Activated naive CD8-positive, alpha-beta T cell treated with anti-CD3 and anti-CD28 coated beads, Interleukin-2, amount 50 U/mL, for 24 hours (primary cell): Measurements from ENCODE around the gene ME2.
"Not testable (repeated sequence)": the region's sequence is repeated elsewhere in the genome, so short reads cannot be mapped to it uniquely, and the experiment has no call there.

Source experiments
- ATAC-seq: fragments of 150-1000 bp; cut with Tn5 transposase; one replicate; pipeline ENCODE4 v1.10.0; 2021
- DNase-seq: peaks from one replicate; pipeline ENCODE4 v3.0.0; 2021
- H3K27ac Mint-ChIP-seq: one replicate; pipeline ENCODE4 v1.8.0; 2021; ENCODE audit warnings: mild to moderate bottlenecking, mixed read lengths
- H3K27me3 Mint-ChIP-seq: one replicate; pipeline ENCODE4 v1.8.0; 2021; ENCODE audit warnings: mixed read lengths
- H3K36me3 Mint-ChIP-seq: one replicate; pipeline ENCODE4 v1.8.0; 2021; ENCODE audit warnings: low read depth, mixed read lengths
- H3K4me1 Mint-ChIP-seq: one replicate; pipeline ENCODE4 v1.8.0; 2021; ENCODE audit warnings: mixed read lengths
- H3K4me3 Mint-ChIP-seq: one replicate; pipeline ENCODE4 v1.8.0; 2021; ENCODE audit warnings: mild to moderate bottlenecking, moderate library complexity, mixed read lengths
- H3K9me3 Mint-ChIP-seq: one replicate; pipeline ENCODE4 v1.8.0; 2021; ENCODE audit warnings: mixed read lengths

Gene ME2

DNA sequence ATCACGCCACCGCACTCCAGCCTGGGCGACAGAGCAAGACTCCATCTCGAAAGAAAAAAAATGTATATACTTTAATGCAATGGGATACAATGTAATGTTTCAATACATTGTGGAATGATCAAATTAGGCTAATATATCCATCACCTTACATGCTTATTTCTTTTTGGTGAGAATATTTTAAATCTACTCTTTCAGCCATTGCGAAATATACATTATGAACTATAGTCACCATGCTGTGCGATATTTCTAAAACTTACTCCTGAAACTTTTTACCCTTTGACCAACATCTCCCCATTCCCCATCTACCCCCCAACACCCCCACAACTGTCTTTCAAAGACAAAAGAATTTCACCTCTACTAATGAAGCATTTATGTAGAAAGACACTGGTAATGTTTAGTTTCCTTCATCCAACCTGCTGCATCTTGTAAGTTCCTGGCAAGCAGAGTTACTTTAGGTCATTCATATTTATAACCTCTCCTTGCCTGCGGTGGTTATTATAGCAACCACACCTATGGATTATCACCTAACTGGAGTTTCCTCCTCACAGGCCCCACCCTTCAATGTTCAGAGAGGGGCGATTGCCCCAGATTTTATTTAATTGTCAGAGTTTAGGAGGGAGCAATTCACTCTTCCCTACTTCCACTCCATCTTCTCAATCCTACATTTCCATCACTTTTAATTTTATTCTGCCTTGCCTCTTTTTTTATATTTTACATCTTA, 1.2 kb upstream of the ME2 start:
- H3K27ac Mint-ChIP-seq, result peak overlapping the region; percentile 95
- H3K4me3 Mint-ChIP-seq, result peak overlapping the region; percentile 93
- H3K4me1 Mint-ChIP-seq, result peaks cover 27% of the 10 kb centered on the region
- no peaks in the 10 kb centered on the region for H3K9me3 Mint-ChIP-seq
- H3K27me3 Mint-ChIP-seq, result peaks cover 5% of the 10 kb centered on the region
- H3K36me3 Mint-ChIP-seq, result peaks cover 8% of the 10 kb centered on the region
- ATAC-seq, result no peak
- DNase-seq, result no peak

DNA sequence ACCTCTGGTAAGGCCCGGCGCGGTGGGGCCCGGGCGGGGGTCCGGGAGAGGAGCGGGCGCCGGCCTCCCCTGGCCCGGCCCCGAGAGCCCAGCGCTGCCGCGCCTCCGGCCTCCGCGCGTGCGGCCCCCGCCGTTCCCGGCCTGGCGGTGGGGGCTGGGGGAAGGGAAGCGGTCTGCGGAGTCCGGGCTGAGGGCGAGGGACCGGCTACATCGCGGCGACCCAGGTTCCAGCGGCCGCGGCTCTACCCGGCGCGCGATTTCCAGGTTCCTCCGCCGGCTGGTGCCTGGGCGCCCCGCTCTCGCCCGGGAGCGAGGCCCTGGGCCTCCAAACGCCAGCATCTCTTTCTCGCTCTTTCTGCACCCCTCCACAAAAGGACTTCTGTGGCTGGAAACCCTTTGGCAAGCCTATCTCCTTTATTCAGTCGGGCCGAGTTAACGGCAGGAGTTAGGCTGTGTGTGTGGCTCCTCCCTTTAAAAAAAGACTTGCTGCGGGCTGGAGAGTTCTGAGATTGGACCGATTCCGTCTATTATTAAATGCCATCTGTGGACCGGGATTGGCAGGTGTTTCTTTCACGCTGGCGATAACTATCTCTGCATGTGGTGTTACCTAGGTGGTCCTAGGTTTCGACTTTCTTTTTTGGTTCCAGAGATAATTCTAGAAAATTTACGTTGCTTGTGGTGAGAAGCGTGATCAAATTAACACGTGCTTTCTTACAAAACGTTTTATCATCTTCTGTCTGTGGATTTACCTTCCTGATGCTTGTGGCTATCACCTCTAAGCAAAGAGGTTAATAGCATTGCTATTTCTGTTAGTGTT, 592 bp downstream of the ME2 start:
- ATAC-seq, result peak; percentile 5
- H3K36me3 Mint-ChIP-seq, result peaks cover 16% of the 10 kb centered on the region
- DNase-seq, result peak; percentile 37

DNA sequence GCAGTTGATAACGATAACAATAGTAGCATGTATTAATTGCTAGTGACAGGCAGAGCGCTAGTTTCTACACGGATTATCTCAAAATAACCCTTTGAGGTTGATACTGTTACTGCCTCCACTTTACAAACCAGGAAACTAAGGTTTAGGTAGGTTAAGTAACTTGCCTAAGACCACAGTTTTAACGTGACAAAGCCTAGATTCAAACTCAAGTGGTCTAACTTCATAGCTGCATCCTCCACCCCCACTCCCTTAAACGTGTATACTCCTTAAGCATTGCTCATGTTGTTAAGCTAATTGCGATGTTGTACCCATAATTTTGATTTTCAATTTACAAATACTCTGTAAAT, 1.2 kb downstream of the ME2 start:
- H3K9me3 Mint-ChIP-seq, result no peaks in the 10 kb centered on the region
- DNase-seq, result no peak
- H3K36me3 Mint-ChIP-seq, result peaks cover 16% of the 10 kb centered on the region
- peak overlapping the region; percentile 98 for H3K27ac Mint-ChIP-seq
- ATAC-seq, result no peak
- peaks cover 38% of the 10 kb centered on the region for H3K4me1 Mint-ChIP-seq
- H3K27me3 Mint-ChIP-seq, result no peaks in the 10 kb centered on the region
- H3K4me3 Mint-ChIP-seq, result peak overlapping the region; percentile 93

More for the DNA sequence above, 592 bp downstream of the ME2 start:
- peaks cover 36% of the 10 kb centered on the region for H3K4me1 Mint-ChIP-seq
- H3K27me3 Mint-ChIP-seq, result peaks cover 3% of the 10 kb centered on the region
- H3K4me3 Mint-ChIP-seq, result peak overlapping the region; percentile 93
- H3K9me3 Mint-ChIP-seq, result no peaks in the 10 kb centered on the region
- peak overlapping the region; percentile 98 for H3K27ac Mint-ChIP-seq

DNA sequence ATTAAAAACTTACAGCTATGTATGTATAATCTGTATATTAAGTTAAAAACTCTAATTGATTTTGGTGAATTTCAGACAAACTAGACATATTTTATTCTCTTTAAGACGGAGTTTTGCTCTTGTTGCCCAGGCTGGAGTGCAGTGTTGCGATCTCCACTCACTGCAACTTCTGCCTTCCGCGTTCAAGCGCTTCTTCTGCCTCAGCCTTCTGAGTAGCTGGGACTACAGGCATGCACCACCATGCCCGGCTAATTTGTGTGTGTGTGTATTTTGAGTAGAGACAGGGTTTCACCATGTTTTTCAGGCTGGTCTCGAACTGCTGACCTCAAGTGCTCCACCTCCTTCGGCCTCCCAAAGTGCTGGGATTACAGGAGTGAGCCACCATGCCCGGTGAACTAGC, 2.0 kb downstream of the ME2 start:
- not testable (repeated sequence) for ATAC-seq, H3K27me3 Mint-ChIP-seq, H3K9me3 Mint-ChIP-seq, H3K27ac Mint-ChIP-seq, DNase-seq
- Mint-ChIP-seq H3K4me3 (peak overlapping the region; percentile 64), H3K4me1 (peaks cover 38% of the 10 kb centered on the region), H3K36me3 (peaks cover 16% of the 10 kb centered on the region)

DNA sequence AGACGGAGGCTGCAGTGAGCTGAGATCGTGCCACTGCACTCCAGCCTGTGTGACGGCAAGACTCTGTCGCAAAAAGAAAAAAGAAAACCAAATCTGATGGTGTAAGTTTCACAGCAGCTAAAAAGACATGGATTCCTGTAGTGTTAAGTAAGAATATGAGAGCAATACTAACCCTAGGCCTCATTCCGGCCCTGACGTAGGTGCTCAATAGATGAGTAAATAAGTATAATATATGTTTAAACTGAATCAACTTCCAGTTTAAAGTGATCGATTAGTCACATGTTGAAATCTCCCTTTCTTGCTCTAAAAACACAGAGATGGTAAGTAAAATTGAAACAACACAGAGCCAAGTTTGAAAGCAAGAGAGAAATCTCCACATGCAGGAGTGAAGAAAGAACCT, 8.0 kb downstream of the ME2 start:
- no peak for DNase-seq
- no peak overlapping the region for H3K4me3 Mint-ChIP-seq
- no peaks in the 10 kb centered on the region for H3K9me3 Mint-ChIP-seq
- no peak for ATAC-seq
- H3K27ac Mint-ChIP-seq, result no peak overlapping the region
- H3K36me3 Mint-ChIP-seq, result peaks cover 51% of the 10 kb centered on the region
- H3K27me3 Mint-ChIP-seq, result no peaks in the 10 kb centered on the region
- H3K4me1 Mint-ChIP-seq, result peaks cover 18% of the 10 kb centered on the region

- DNase-seq, result no peak
- Mint-ChIP-seq H3K4me3 (no peak overlapping the region), H3K4me1 (peaks cover 18% of the 10 kb centered on the region), H3K9me3 (peaks cover 11% of the 10 kb centered on the region), H3K36me3 (peaks cover 68% of the 10 kb centered on the region), H3K27ac (no peak overlapping the region), H3K27me3 (no peaks in the 10 kb centered on the region)
- ATAC-seq, result no peak
Observed at GRCh38 chr18:50895350-50896045, 16.6 kb downstream of the ME2 start.

GRCh38 chr18:50896093-50896492, 17.2 kb downstream of the ME2 start:
- no peak for ATAC-seq
- peaks cover 11% of the 10 kb centered on the region for H3K9me3 Mint-ChIP-seq
- no peaks in the 10 kb centered on the region for H3K27me3 Mint-ChIP-seq
- H3K4me3 Mint-ChIP-seq, result no peak overlapping the region
- peaks cover 24% of the 10 kb centered on the region for H3K4me1 Mint-ChIP-seq
- H3K27ac Mint-ChIP-seq, result no peak overlapping the region
- peaks cover 68% of the 10 kb centered on the region for H3K36me3 Mint-ChIP-seq
- DNase-seq, result no peak

DNA sequence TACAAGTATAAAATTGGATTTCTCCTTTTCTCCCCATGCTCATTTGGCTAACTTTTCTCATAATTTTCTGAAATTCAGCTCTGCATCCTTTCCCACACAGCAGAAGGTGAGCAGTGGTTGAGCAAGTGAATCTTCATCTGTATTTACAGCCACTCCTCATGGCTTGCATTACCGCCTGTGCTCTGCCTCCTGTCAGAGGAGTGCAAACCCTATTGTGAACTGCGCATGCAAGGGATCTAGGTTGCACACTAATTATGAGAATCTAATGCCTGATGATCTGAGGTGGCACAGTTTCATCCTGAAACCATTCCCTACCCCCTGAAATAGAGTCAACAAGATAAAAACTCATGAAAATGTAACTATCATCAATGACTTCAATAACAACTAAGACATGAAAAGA, 20.0 kb downstream of the ME2 start:
- DNase-seq (no peak), ATAC-seq (no peak)
- peaks cover 71% of the 10 kb centered on the region for H3K36me3 Mint-ChIP-seq
- H3K27me3 Mint-ChIP-seq, result no peaks in the 10 kb centered on the region
- H3K4me3 Mint-ChIP-seq, result no peak overlapping the region
- H3K27ac Mint-ChIP-seq, result no peak overlapping the region
- H3K4me1 Mint-ChIP-seq, result peaks cover 31% of the 10 kb centered on the region
- H3K9me3 Mint-ChIP-seq, result peaks cover 11% of the 10 kb centered on the region

GRCh38 chr18:50902797-50903196, 23.9 kb downstream of the ME2 start:
- H3K4me1 Mint-ChIP-seq, result peaks cover 35% of the 10 kb centered on the region
- no peaks in the 10 kb centered on the region for H3K27me3 Mint-ChIP-seq
- H3K36me3 Mint-ChIP-seq, result peaks cover 80% of the 10 kb centered on the region
- H3K27ac Mint-ChIP-seq, result no peak overlapping the region
- ATAC-seq, result no peak
- H3K9me3 Mint-ChIP-seq, result peaks cover 11% of the 10 kb centered on the region
- no peak overlapping the region for H3K4me3 Mint-ChIP-seq
- no peak for DNase-seq

GRCh38 chr18:50906843-50907242, 27.9 kb downstream of the ME2 start:
- Mint-ChIP-seq H3K9me3 (no peaks in the 10 kb centered on the region), H3K36me3 (peaks cover 74% of the 10 kb centered on the region), H3K4me1 (peaks cover 8% of the 10 kb centered on the region), H3K27me3 (no peaks in the 10 kb centered on the region), H3K27ac (no peak overlapping the region), H3K4me3 (no peak overlapping the region)
- DNase-seq (no peak), ATAC-seq (no peak)

DNA sequence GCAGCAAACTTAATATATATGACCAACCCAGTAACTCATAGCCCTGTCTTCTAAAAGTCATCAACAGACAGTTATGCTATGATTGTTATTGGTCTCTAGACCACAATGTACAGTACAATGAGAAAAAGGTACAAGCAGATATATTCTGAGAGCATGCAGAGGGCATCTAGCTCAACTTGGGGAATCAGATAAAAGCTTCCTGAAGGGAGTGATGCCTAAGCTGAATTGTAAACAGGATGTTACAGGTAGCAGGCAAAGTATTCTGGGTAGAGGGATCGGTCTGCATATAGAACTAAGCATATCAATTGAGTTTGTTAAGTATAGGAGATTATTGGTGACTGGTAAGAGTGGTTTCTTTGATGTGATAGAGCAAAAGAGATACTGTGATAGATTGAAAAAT, 30.3 kb downstream of the ME2 start:
- DNase-seq (no peak), ATAC-seq (no peak)
- H3K4me1 Mint-ChIP-seq, result peaks cover 9% of the 10 kb centered on the region
- peaks cover 74% of the 10 kb centered on the region for H3K36me3 Mint-ChIP-seq
- H3K27me3 Mint-ChIP-seq, result no peaks in the 10 kb centered on the region
- H3K4me3 Mint-ChIP-seq, result no peak overlapping the region
- H3K9me3 Mint-ChIP-seq, result no peaks in the 10 kb centered on the region
- no peak overlapping the region for H3K27ac Mint-ChIP-seq

GRCh38 chr18:50911006-50911405, 32.1 kb downstream of the ME2 start:
- H3K4me1 Mint-ChIP-seq, result peaks cover 20% of the 10 kb centered on the region
- H3K27me3 Mint-ChIP-seq, result no peaks in the 10 kb centered on the region
- DNase-seq (no peak), ATAC-seq (no peak)
- no peak overlapping the region for H3K27ac Mint-ChIP-seq
- H3K36me3 Mint-ChIP-seq, result peaks cover 66% of the 10 kb centered on the region
- no peaks in the 10 kb centered on the region for H3K9me3 Mint-ChIP-seq
- no peak overlapping the region for H3K4me3 Mint-ChIP-seq

- no peak for ATAC-seq
- Mint-ChIP-seq H3K36me3 (peaks cover 59% of the 10 kb centered on the region), H3K9me3 (no peaks in the 10 kb centered on the region), H3K27me3 (no peaks in the 10 kb centered on the region), H3K27ac (no peak overlapping the region), H3K4me3 (no peak overlapping the region), H3K4me1 (peaks cover 14% of the 10 kb centered on the region)
- DNase-seq, result no peak
Observed at GRCh38 chr18:50917021-50917420, 38.1 kb downstream of the ME2 start.

DNA sequence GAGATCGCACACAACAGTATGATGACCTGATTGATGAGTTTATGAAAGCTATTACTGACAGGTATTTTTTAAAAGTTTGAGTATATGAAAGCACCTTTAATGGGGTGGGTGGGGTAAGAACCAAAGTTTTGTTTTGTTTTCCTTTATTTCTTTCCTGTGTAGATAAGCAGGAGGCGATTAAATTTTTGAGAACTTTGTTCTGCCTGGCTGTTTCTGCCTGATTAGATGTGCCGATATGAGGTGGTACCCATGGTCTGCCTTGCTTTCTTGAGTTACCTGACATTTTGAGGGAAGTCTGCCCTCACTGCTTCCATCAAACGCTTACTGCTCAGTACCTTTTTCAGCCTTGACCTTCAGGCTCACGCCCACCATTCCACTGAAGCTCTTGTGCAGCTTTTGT, 39.2 kb downstream of the ME2 start:
- DNase-seq (no peak), ATAC-seq (no peak)
- Mint-ChIP-seq H3K27ac (peak overlapping the region; percentile 1), H3K9me3 (no peaks in the 10 kb centered on the region), H3K27me3 (no peaks in the 10 kb centered on the region), H3K4me1 (peaks cover 14% of the 10 kb centered on the region), H3K36me3 (peaks cover 64% of the 10 kb centered on the region), H3K4me3 (no peak overlapping the region)

DNA sequence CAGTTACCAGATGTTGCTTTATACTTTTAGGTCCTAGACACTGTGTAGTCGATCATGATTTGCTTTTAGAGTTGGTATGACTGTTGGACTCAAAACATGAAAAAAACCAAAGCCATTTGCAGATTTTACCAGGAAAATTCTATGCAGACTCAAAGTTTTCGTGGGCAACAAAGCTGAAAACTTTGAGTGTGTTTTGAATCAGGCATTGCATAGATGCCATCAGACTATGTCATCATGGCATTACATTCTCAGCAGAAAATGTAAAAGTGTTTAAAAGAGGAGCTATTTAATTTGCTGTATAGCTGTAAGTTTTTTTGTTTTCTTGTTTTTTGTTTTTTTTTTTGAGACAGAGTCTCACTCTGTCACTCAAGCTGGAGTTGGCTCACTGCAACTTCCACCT, 45.5 kb downstream of the ME2 start:
- Mint-ChIP-seq H3K9me3 (peaks cover 7% of the 10 kb centered on the region), H3K36me3 (peaks cover 71% of the 10 kb centered on the region), H3K27me3 (no peaks in the 10 kb centered on the region), H3K4me1 (peaks cover 2% of the 10 kb centered on the region), H3K27ac (no peak overlapping the region), H3K4me3 (no peak overlapping the region)
- ATAC-seq (no peak), DNase-seq (no peak)
